ENCODE results near the gene AFF2. TPM values are rescaled to one million over a fixed set of nuclear protein-coding genes. Genes with fewer than 3 reads are reported as not detected.

The AFF2 gene
- total RNA-seq, 5 donors from 2014 or later (not counting 1 experiment from before 2014, with no cell fraction given) = 0.95 to 4.1 (median 2.3) TPM

DNA sequence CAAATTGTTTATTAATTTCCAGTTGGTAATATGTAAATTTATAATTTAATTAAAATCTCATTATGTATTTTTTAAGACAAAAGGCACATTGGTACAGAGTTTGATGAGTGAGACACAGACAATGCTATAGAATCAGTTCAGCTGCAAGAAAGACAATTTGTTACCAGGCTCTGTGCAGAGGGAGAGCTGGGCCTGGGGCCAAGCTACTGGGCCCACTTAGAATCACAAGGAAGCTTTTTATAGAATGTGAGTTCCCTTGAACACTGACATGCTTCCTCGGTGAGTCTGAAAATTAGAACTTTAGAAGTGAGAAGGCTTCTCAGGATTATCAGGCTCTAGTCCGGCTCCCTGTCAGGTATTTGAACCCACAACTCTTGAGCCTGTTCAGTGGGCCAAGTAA is 129.0 kb downstream of the AFF2 start:
- Histone ChIP-seq H3K27me3 (replicated peaks in 1 of 2; ENCODE audit: control insufficient read depth in 2 of 2, extremely low read depth in 1 of 2, insufficient read depth in 2 of 2, low read length in 1 of 2) (no peaks in the 10 kb centered on the region), H3K9me3 (no peaks in the 10 kb centered on the region), H3K27ac (ENCODE audit: low read length) (no peak overlapping the region), H3K36me3 (ENCODE audit: control insufficient read depth in 2 of 2, extremely low read depth in 1 of 2, insufficient read depth in 1 of 2, low read length in 1 of 2) (no peaks in the 10 kb centered on the region), H3K4me1 (ENCODE audit: control insufficient read depth in 1 of 2, extremely low read depth in 1 of 2, insufficient read depth in 2 of 2, low read length in 2 of 2) (no peaks in the 10 kb centered on the region), H3K4me3 (ENCODE audit: control insufficient read depth in 1 of 2, extremely low read depth in 1 of 2, low read length in 1 of 2) (no peak overlapping the region)
- no peak for ATAC-seq (replicated peaks in 1 of 4)
- no peaks in the 10 kb centered on the region for H3K9me3 Mint-ChIP-seq
- H3K4me3 Mint-ChIP-seq = no peak overlapping the region
- H3K4me1 Mint-ChIP-seq = no peaks in the 10 kb centered on the region
- H3K36me3 Mint-ChIP-seq = no peaks in the 10 kb centered on the region
- no peak for DNase-seq
- no peak overlapping the region for H3K27ac Mint-ChIP-seq
- WGBS (ENCODE audit: insufficient coverage) = no CpG with 5 or more reads among the region's 2 CpGs
- peaks cover 0 to 13% of the 10 kb centered on the region in 2 donors for H3K27me3 Mint-ChIP-seq
- ChIA-PET POLR2A (interaction anchor here in 1 of 2 donors (0.7 kb wide), 1 partner anchor 50 kb away, joined by 3 read pairs; no protein-coding TSS in a partner anchor), CTCF (no interaction called here)

DNA sequence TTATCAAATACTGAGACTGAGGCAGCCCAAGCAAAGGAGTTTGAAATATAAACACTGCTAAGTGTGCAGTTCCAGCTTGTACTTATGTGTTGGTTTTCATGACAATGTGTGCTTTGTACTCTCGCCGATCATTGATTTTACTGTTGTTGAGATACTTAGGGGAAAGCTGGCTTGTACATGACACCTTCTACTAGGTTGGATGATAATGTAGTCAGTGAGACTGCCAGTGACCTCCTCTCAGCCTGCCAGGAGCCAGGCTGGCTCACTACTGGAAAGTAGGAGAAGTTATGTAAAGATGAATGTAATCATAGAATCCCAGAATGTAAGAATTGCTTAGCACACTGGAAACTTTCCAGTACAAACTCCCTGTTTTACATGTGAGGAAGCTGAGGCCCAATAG is 132.0 kb downstream of the AFF2 start:
- Histone ChIP-seq H3K4me3 (ENCODE audit: control insufficient read depth in 1 of 2, extremely low read depth in 1 of 2, low read length in 1 of 2) (no peak overlapping the region), H3K27ac (ENCODE audit: low read length) (no peak overlapping the region), H3K36me3 (ENCODE audit: control insufficient read depth in 2 of 2, extremely low read depth in 1 of 2, insufficient read depth in 1 of 2, low read length in 1 of 2) (no peaks in the 10 kb centered on the region), H3K27me3 (replicated peaks in 1 of 2; ENCODE audit: control insufficient read depth in 2 of 2, extremely low read depth in 1 of 2, insufficient read depth in 2 of 2, low read length in 1 of 2) (no peaks in the 10 kb centered on the region), H3K4me1 (ENCODE audit: control insufficient read depth in 1 of 2, extremely low read depth in 1 of 2, insufficient read depth in 2 of 2, low read length in 2 of 2) (no peaks in the 10 kb centered on the region), H3K9me3 (no peaks in the 10 kb centered on the region)
- ATAC-seq (replicated peaks in 1 of 4) = no peak
- Mint-ChIP-seq H3K4me3 (no peak overlapping the region), H3K36me3 (no peaks in the 10 kb centered on the region), H3K27me3 (peaks cover 0 to 17% of the 10 kb centered on the region in 2 donors), H3K9me3 (no peaks in the 10 kb centered on the region), H3K4me1 (no peaks in the 10 kb centered on the region), H3K27ac (no peak overlapping the region)
- DNase-seq = no peak
- POLR2A ChIA-PET = no interaction called here
- CTCF ChIA-PET = no interaction called here
- no CpG with 5 or more reads among the region's 2 CpGs for WGBS (ENCODE audit: insufficient coverage)

- Histone ChIP-seq H3K4me1 (ENCODE audit: control insufficient read depth in 1 of 2, extremely low read depth in 1 of 2, insufficient read depth in 2 of 2, low read length in 2 of 2) (no peaks in the 10 kb centered on the region), H3K9me3 (no peaks in the 10 kb centered on the region), H3K27ac (ENCODE audit: low read length) (no peak overlapping the region), H3K27me3 (replicated peaks in 1 of 2; ENCODE audit: control insufficient read depth in 2 of 2, extremely low read depth in 1 of 2, insufficient read depth in 2 of 2, low read length in 1 of 2) (no peaks in the 10 kb centered on the region), H3K4me3 (ENCODE audit: control insufficient read depth in 1 of 2, extremely low read depth in 1 of 2, low read length in 1 of 2) (no peak overlapping the region), H3K36me3 (ENCODE audit: control insufficient read depth in 2 of 2, extremely low read depth in 1 of 2, insufficient read depth in 1 of 2, low read length in 1 of 2) (no peaks in the 10 kb centered on the region)
- Mint-ChIP-seq H3K27me3 (peaks cover 0 to 13% of the 10 kb centered on the region in 2 donors), H3K4me1 (no peaks in the 10 kb centered on the region), H3K27ac (no peak overlapping the region), H3K4me3 (no peak overlapping the region), H3K9me3 (no peaks in the 10 kb centered on the region), H3K36me3 (no peaks in the 10 kb centered on the region)
- no peak for DNase-seq
- no CpG with 5 or more reads among the region's 7 CpGs for WGBS (ENCODE audit: insufficient coverage)
- CTCF ChIA-PET = no interaction called here
- ATAC-seq (replicated peaks in 1 of 4) = no peak
- POLR2A ChIA-PET = no interaction called here
These were observed 132.9 kb downstream of the AFF2 start for GRCh38 chrX:148633218-148633908.

DNA sequence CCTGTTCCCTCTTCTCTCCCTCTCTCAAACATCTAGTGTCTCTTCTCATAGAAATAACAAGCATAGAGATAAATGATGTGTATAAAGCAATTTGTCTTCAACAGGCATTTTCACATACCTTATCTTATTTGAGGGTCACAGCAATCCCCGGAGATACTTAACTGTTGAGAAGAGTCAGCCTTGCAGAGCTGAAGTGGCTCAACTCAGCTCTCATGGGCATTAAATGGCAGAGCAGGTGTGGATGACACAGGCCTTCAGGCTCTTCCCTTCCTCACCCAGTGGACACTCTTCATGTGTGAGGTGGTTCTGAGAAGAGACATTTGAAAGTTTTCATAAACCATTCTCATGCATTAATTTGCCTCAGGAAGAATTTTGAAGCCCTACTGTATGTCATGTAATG is 134.2 kb downstream of the AFF2 start:
- no CpG with 5 or more reads among the region's 1 CpG for WGBS (ENCODE audit: insufficient coverage)
- ChIA-PET CTCF (no interaction called here), POLR2A (no interaction called here)
- Histone ChIP-seq H3K4me1 (ENCODE audit: control insufficient read depth in 1 of 2, extremely low read depth in 1 of 2, insufficient read depth in 2 of 2, low read length in 2 of 2) (no peaks in the 10 kb centered on the region), H3K9me3 (no peaks in the 10 kb centered on the region), H3K27ac (ENCODE audit: low read length) (no peak overlapping the region), H3K36me3 (ENCODE audit: control insufficient read depth in 2 of 2, extremely low read depth in 1 of 2, insufficient read depth in 1 of 2, low read length in 1 of 2) (no peaks in the 10 kb centered on the region), H3K27me3 (replicated peaks in 1 of 2; ENCODE audit: control insufficient read depth in 2 of 2, extremely low read depth in 1 of 2, insufficient read depth in 2 of 2, low read length in 1 of 2) (no peaks in the 10 kb centered on the region), H3K4me3 (ENCODE audit: control insufficient read depth in 1 of 2, extremely low read depth in 1 of 2, low read length in 1 of 2) (no peak overlapping the region)
- no peaks in the 10 kb centered on the region for H3K4me1 Mint-ChIP-seq
- no peak overlapping the region for H3K27ac Mint-ChIP-seq
- H3K4me3 Mint-ChIP-seq = no peak overlapping the region
- H3K9me3 Mint-ChIP-seq = no peaks in the 10 kb centered on the region
- peaks cover 0 to 13% of the 10 kb centered on the region in 2 donors for H3K27me3 Mint-ChIP-seq
- H3K36me3 Mint-ChIP-seq = no peaks in the 10 kb centered on the region
- no peak for ATAC-seq (replicated peaks in 1 of 4)
- no peak for DNase-seq

- no peak for ATAC-seq (replicated peaks in 1 of 4)
- Histone ChIP-seq H3K9me3 (no peaks in the 10 kb centered on the region), H3K36me3 (ENCODE audit: control insufficient read depth in 2 of 2, extremely low read depth in 1 of 2, insufficient read depth in 1 of 2, low read length in 1 of 2) (no peaks in the 10 kb centered on the region), H3K27ac (ENCODE audit: low read length) (no peak overlapping the region), H3K27me3 (replicated peaks in 1 of 2; ENCODE audit: control insufficient read depth in 2 of 2, extremely low read depth in 1 of 2, insufficient read depth in 2 of 2, low read length in 1 of 2) (no peaks in the 10 kb centered on the region), H3K4me1 (ENCODE audit: control insufficient read depth in 1 of 2, extremely low read depth in 1 of 2, insufficient read depth in 2 of 2, low read length in 2 of 2) (no peaks in the 10 kb centered on the region), H3K4me3 (ENCODE audit: control insufficient read depth in 1 of 2, extremely low read depth in 1 of 2, low read length in 1 of 2) (no peak overlapping the region)
- H3K36me3 Mint-ChIP-seq = no peaks in the 10 kb centered on the region
- H3K4me3 Mint-ChIP-seq = no peak overlapping the region
- ChIA-PET POLR2A (no interaction called here), CTCF (no interaction called here)
- DNase-seq = no peak
- H3K9me3 Mint-ChIP-seq = no peaks in the 10 kb centered on the region
- H3K27me3 Mint-ChIP-seq = peaks cover 0 to 18% of the 10 kb centered on the region in 2 donors
- no peaks in the 10 kb centered on the region for H3K4me1 Mint-ChIP-seq
- H3K27ac Mint-ChIP-seq = no peak overlapping the region
- WGBS (ENCODE audit: insufficient coverage) = no CpG with 5 or more reads among the region's 3 CpGs
These were observed 143.0 kb downstream of the AFF2 start for GRCh38 chrX:148643460-148643859.

GRCh38 chrX:148647651-148648050 is 147.2 kb downstream of the AFF2 start:
- Mint-ChIP-seq H3K4me1 (no peaks in the 10 kb centered on the region), H3K27ac (no peak overlapping the region), H3K27me3 (peaks cover 0 to 10% of the 10 kb centered on the region in 2 donors), H3K9me3 (no peaks in the 10 kb centered on the region), H3K4me3 (no peak overlapping the region), H3K36me3 (no peaks in the 10 kb centered on the region)
- no CpG with 5 or more reads among the region's 4 CpGs for WGBS (ENCODE audit: insufficient coverage)
- H3K9me3 ChIP-seq = no peaks in the 10 kb centered on the region
- ATAC-seq (replicated peaks in 1 of 4) = no peak
- H3K4me3 ChIP-seq (ENCODE audit: control insufficient read depth in 1 of 2, extremely low read depth in 1 of 2, low read length in 1 of 2) = no peak overlapping the region
- DNase-seq = no peak
- CTCF ChIA-PET = interaction anchor here in 1 of 2 donors (0.7 kb wide), 1 partner anchor 12 kb away, joined by 5 read pairs; no protein-coding TSS in a partner anchor
- H3K36me3 ChIP-seq (ENCODE audit: control insufficient read depth in 2 of 2, extremely low read depth in 1 of 2, insufficient read depth in 1 of 2, low read length in 1 of 2) = no peaks in the 10 kb centered on the region
- no peaks in the 10 kb centered on the region for H3K27me3 ChIP-seq (replicated peaks in 1 of 2; ENCODE audit: control insufficient read depth in 2 of 2, extremely low read depth in 1 of 2, insufficient read depth in 2 of 2, low read length in 1 of 2)
- POLR2A ChIA-PET = interaction anchor here in 1 of 2 donors (0.7 kb wide), 1 partner anchor 148 kb away, joined by 18 read pairs; no protein-coding TSS in a partner anchor
- no peaks in the 10 kb centered on the region for H3K4me1 ChIP-seq (ENCODE audit: control insufficient read depth in 1 of 2, extremely low read depth in 1 of 2, insufficient read depth in 2 of 2, low read length in 2 of 2)
- H3K27ac ChIP-seq (ENCODE audit: low read length) = no peak overlapping the region

Measured in T-cell (primary cell).